Kidney tubule cell (primary cell): ENCODE data around the gene DLG2.

ENCODE experiments used
- DNase-seq: peaks from one replicate; pipeline ENCODE4 v3.0.0-alpha.2; 2018; ENCODE audit warnings: low spot score

DLG2 gene

GRCh38 chr11:83572581-83573496, 2054.3 kb downstream of the DLG2 start:
- DNase-seq, result no peak

DNA sequence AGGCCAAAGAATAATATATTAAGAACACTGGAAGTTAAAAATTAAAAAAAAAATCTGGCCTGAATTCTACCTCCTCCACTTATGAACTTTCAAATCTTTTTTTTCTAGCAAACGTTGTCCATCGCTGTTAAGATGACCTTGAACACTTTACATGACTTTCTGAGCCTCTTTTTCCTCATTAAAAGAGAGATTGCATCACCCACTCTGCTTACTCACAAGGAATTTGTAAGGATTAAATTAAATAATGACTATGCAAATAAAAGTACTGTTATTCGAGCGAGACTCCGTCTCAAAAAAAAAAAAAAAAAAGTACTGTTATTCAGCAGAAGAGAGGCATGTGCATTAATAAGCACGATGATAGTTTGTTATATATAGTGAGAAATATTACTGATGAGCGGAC, 2055.8 kb downstream of the DLG2 start:
- DNase-seq, result no peak

DNA sequence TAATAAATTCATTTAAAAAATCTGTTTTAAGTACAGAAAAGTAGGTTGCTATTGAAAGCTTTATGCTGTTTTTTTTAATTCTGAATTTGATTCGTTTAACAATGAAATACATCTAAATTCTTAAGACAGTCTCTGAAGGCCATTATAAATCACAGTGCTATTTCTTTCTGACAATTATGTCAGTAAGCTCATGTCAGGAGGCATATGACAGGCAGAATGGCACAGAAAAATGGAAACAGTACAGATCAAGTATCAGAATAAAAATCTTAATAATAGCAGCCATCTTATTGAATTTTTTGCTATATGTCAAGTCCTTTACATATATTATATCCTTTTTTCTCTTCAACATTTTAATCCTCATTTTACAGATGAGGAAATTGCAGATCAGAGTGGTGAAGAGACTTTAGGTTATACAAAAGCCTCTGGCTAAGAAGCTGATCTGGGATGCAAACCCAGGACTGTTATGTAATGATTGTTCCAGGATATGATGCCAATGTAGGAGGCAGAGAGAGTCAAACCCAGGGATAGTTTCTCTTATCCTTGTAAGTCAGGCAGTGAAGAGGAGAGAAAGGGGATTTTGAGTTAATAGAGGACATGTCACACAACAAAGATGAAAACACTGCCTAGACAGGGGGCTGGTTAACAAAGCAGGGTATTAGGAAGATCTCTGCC, 2057.9 kb downstream of the DLG2 start:
- DNase-seq, result no peak

- no peak for DNase-seq
These were observed 2058.6 kb downstream of the DLG2 start for GRCh38 chr11:83568516-83568915.

- DNase-seq, result peak; percentile 89
These were observed 2060.2 kb downstream of the DLG2 start for GRCh38 chr11:83566950-83567349.

DNA sequence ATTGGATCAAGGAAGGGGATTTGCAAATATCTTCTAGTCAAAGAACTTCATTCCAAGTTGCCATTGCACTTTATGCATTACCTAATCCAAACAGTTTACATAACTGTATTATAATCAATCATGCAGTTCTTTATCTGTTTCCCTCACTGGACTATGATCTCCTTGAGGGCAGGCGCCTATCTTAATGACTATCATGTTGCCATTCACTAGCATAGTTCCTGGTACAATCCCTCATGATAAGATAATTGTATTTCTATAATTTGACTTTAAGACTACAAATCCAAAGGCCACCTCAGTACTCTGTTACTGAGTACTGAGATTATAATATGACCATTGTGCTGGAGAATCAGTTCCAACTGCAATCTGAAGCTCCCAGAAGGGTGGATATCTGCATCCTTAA, 2062.3 kb downstream of the DLG2 start:
- no peak for DNase-seq

DNA sequence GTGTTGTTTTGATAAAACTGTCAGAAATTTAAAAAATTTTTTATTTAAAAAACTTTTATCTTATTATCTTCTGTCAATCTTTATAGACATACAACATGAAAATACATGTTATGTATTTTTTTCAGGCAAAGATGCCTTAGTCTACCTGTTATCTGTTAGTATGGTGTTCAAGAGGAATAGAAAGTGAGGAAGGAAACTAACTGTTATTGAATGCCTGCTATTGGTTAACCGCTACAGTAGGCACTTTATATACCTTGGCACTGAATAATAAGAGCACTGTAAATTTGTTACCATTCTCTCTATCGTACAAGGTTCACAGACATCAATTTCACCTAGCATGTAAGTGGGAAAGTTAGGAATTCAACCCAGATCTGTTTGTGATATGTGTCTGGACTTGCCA, 2068.9 kb downstream of the DLG2 start:
- no peak for DNase-seq

DNA sequence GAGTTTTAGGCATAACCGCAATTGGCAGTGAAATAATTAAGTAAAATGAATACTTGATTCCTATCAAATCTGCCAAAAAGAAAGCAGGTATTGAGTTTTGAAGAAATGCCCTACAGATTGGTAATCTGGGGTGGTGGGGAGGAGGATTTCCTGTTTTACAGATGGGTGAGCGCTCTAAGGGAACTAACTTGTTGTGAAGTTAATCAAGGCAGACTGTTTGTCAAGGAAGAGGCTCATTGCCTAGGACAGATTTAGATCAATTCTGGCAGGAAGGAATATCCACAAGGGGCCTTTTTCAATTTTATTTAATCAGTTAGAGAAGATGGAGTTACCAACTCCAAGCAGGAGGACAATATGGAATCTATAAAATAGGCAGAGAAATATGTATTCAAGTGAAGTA, 2069.5 kb downstream of the DLG2 start:
- DNase-seq, result no peak

GRCh38 chr11:83554876-83555275, 2072.3 kb downstream of the DLG2 start:
- no peak for DNase-seq

- DNase-seq, result no peak
These were observed 2077.0 kb downstream of the DLG2 start for GRCh38 chr11:83549984-83550667.

DNA sequence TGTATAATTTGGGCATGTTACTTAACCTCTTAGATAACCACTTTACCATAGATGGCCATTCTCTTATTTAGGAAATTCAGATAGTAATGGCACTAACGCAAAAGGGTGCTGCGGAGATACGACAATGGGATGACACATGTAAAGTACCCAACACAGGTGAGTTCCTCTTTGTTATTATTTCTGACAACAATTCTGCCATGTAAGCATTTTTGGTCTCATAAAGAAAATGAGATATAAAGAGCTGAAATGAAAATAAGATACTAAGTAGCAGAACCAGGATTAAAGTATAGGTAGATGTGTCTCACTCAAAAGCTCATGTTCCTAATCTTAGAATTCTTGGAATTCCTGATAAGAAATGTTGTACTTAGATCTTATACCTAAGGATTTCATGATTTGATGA, 2080.8 kb downstream of the DLG2 start:
- no peak for DNase-seq

- DNase-seq, result no peak
These were observed 2081.5 kb downstream of the DLG2 start for GRCh38 chr11:83545494-83546260.

GRCh38 chr11:83544846-83545245, 2082.3 kb downstream of the DLG2 start:
- DNase-seq, result no peak

GRCh38 chr11:83543706-83544439, 2083.3 kb downstream of the DLG2 start:
- no peak for DNase-seq

DNA sequence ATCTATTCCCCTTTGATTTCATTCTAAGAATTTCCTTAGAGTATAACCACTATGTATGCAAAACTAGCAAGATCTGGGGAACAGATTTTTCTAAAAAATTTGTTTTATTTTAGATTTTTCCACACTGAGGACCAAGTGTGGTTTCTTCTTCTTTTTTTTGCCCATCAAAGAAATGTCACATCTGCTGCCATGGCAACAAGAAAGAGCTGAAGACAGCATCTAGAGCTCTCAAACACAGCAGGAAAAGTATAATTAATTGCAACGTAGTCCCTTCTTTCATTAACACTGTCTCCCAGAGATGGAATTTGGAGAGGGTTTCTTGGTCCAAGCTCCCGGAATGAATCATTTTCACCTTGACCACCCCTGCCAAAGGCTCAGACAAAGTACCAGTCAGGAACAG, 2084.3 kb downstream of the DLG2 start:
- no peak for DNase-seq

DNA sequence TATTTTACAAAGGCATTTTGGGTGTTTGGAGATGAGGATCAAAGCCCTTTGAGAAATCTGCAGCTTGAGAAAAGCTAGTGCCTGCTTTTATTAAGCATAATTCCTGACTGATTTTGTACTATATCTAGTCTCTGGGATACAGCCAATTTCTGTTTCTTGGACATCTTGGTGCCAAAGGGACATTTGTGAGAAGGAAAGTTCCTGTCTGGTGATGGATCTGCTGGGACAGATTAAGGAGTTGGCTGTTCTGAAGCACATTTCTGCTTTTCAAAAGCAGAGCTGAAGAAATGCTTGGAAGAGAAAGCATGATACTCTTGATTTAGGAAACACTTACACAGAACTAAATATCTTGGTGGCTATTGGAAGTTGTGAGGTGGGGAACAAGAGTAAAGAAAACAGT, 2086.4 kb downstream of the DLG2 start:
- no peak for DNase-seq

DNA sequence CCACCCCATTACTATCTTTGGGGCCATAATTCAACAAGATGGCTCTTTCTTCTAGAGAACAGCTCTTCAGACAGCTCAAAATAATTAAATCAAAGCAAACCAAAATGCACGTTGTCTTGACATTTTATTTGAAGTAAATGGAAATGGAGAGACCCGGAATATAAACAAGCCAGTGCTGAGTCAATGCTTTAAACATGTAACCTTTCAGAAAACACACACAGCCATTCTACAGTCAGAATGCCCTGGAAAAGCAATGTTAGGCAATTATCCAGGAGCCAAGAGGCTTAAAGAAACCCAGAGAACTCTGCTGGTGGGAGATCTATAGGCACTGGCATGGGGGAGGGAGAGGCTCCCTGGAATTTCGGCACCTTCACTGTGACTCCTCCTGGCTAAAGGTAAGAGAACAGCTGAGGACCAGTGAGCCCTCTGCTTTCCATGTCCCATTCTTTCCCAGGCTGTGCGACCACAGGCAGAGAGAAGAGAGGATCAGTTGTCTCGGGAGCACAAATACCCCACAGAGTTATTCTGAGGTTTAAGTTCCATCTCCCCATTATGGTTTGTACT, 2086.9 kb downstream of the DLG2 start:
- DNase-seq, result no peak

GRCh38 chr11:83538286-83538685, 2088.9 kb downstream of the DLG2 start:
- no peak for DNase-seq

GRCh38 chr11:83537131-83537610, 2090.0 kb downstream of the DLG2 start:
- DNase-seq, result no peak

DNA sequence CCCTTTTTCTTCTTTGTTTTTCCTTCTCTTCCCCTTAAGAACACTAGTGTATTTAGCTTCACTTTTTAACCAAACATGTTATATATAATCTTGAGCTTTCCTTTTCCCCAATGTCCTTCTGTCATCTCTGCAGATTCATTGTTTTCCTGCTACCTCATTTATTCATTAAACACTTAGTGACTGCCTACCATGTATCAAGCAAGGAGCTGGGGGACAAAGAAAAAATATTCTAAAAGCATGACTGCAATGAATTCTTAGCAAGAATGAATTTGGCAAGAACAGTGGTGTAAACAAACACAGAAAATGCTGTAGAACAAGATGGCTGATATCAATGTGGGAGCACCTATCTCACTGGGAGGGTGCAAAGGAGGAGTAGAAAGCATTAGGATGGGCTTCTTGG, 2094.0 kb downstream of the DLG2 start:
- no peak for DNase-seq

- no peak for DNase-seq
These were observed 2098.3 kb downstream of the DLG2 start for GRCh38 chr11:83528877-83529276.
